ENCODE results near the gene NUP210.
"Not testable (repeated sequence)": the region's sequence is repeated elsewhere in the genome, so short reads cannot be mapped to it uniquely, and the experiment has no call there.

The NUP210 gene

GRCh38 chr3:13432093-13432492 is 12.0 kb upstream of the NUP210 start:
- in situ Hi-C loops (cut with MboI; ENCODE audit: low sequenced_read_pairs): no loop called here

GRCh38 chr3:13430411-13430875 is 10.3 kb upstream of the NUP210 start:
- in situ Hi-C loops (cut with MboI; ENCODE audit: low sequenced_read_pairs): not testable (repeated sequence)

GRCh38 chr3:13429631-13430291 is 9.6 kb upstream of the NUP210 start:
- in situ Hi-C loops (cut with MboI; ENCODE audit: low sequenced_read_pairs): no loop called here

GRCh38 chr3:13428678-13429077 is 8.6 kb upstream of the NUP210 start:
- in situ Hi-C loops (cut with MboI; ENCODE audit: low sequenced_read_pairs): not testable (repeated sequence)

- in situ Hi-C loops (cut with MboI; ENCODE audit: low sequenced_read_pairs): no loop called here
Observed at GRCh38 chr3:13427662-13428603, 7.8 kb upstream of the NUP210 start.

- in situ Hi-C loops (cut with MboI; ENCODE audit: low sequenced_read_pairs): no loop called here
Observed at GRCh38 chr3:13426591-13426990, 6.5 kb upstream of the NUP210 start.

- in situ Hi-C loops (cut with MboI; ENCODE audit: low sequenced_read_pairs): no loop called here
Observed at GRCh38 chr3:13425689-13426088, 5.6 kb upstream of the NUP210 start.

- in situ Hi-C loops (cut with MboI; ENCODE audit: low sequenced_read_pairs): no loop called here
Observed at GRCh38 chr3:13424865-13425617, 4.9 kb upstream of the NUP210 start.

GRCh38 chr3:13424141-13424844 is 4.2 kb upstream of the NUP210 start:
- in situ Hi-C loops (cut with MboI; ENCODE audit: low sequenced_read_pairs): no loop called here

- in situ Hi-C loops (cut with MboI; ENCODE audit: low sequenced_read_pairs): no loop called here
Observed at GRCh38 chr3:13420831-13421765, 976 bp upstream of the NUP210 start.

GRCh38 chr3:13419505-13420044 is 547 bp downstream of the NUP210 start:
- in situ Hi-C loops (cut with MboI; ENCODE audit: low sequenced_read_pairs): no loop called here

GRCh38 chr3:13417166-13417947 is 2.8 kb downstream of the NUP210 start:
- in situ Hi-C loops (cut with MboI; ENCODE audit: low sequenced_read_pairs): no loop called here

GRCh38 chr3:13415997-13416793 is 3.9 kb downstream of the NUP210 start:
- in situ Hi-C loops (cut with MboI; ENCODE audit: low sequenced_read_pairs): no loop called here

GRCh38 chr3:13415236-13415986 is 4.7 kb downstream of the NUP210 start:
- in situ Hi-C loops (cut with MboI; ENCODE audit: low sequenced_read_pairs): no loop called here

GRCh38 chr3:13414040-13414729 is 5.9 kb downstream of the NUP210 start:
- in situ Hi-C loops (cut with MboI; ENCODE audit: low sequenced_read_pairs): no loop called here

- in situ Hi-C loops (cut with MboI; ENCODE audit: low sequenced_read_pairs): no loop called here
Observed at GRCh38 chr3:13411186-13411860, 8.8 kb downstream of the NUP210 start.

Measured in HL-60/S4 (cell line).